Stimulated activated CD8-positive, alpha-beta memory T cell treated with anti-CD3 and anti-CD28 coated beads, Interleukin-12 subunit alpha, Interleukin-12 subunit beta, amount 100 ng/mL, for 4 hours (primary cell): Measurements from ENCODE around the gene DEFB124.

Source experiments
- DNase-seq: peaks from one replicate; pipeline ENCODE4 v3.0.0-alpha.2; 2020; ENCODE audit warnings: low read depth

Gene DEFB124

DNA sequence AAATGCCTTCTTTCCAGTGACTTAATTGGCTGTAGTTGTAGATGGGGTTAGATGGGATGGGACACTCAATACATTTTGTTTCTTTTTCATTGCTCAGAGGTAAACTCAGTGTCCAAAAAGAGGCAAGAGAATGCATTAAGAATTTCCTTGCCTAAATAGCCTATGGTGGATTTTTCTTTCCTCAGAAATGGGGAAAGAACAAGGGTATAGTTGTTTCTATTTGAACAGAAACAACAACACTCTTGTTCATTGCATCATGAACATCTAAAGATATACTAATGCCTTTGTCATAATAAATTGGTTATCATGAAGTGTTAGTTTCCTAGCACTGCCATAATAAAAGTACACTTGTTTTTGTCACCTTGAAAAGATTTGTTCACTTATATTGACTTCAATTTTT lies 49.1 kb downstream of the DEFB124 start:
- no peak for DNase-seq

DNA sequence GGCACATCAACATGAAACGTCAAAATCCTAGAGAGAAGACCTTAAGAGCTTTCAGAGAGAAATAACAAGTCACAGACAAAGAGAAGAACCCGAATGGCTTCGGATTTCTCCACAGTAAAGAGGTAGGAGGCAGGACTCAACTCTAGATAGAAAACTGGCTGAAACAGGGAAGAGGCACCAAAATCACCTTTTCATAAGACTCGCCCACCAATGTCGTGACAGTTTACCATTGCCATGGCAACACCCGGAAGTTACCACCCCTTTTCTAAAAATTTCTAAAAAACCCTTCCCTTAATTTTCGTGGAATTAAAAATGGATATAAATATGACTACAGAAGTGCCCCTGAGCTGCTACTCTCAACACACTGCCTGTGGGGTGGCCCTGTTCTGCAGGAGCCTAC lies 56.6 kb downstream of the DEFB124 start:
- DNase-seq, result no peak

DNA sequence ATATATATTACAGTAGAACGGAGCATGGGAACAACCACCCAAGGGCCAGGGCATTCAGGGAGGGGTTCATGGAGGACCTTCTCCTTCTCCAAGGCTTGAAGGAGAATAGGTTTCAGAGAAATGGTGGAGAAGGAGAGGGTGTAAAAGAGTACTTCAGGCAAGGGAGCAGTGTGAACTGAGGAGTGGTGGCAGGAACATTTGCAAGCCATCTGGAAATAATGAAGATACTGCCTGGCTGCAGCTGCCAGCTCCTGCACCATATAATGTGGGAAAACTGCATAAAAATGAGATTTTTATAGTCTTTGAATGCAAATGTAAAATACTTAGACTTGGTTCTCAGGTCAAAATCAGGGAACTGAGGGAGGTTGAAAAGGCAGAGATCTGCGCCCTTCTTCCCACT lies 59.3 kb downstream of the DEFB124 start:
- DNase-seq, result no peak
